HEK293 (cell line): ENCODE data around the gene UBXN11.
A peak's percentile ranks its signal among the peaks of the same experiment; 100 is the strongest.

Source experiments
- KLF10 ChIP-seq: fragments of 450-650 bp; IDR thresholded peaks from 2 replicates; pipeline ENCODE4 v1.5.1; 2018; ENCODE audit warnings: missing biosample characterization, mild to moderate bottlenecking, missing genetic modification characterization
- ZNF416 ChIP-seq: fragments of 450-650 bp; formaldehyde crosslinking; IDR thresholded peaks from 2 replicates; pipeline ENCODE4 v1.5.1; 2016; ENCODE audit warnings: missing biosample characterization, missing genetic modification characterization
- ZNF510 ChIP-seq: fragments of 450-650 bp; formaldehyde crosslinking; IDR thresholded peaks from 2 replicates; pipeline ENCODE4 v1.5.1; 2018; ENCODE audit warnings: mild to moderate bottlenecking, missing genetic modification characterization, missing biosample characterization; ENCODE audit not compliant: insufficient replicate concordance
- ZNF558 ChIP-seq: fragments of 450-650 bp; formaldehyde crosslinking; IDR thresholded peaks from 2 replicates; pipeline ENCODE4 v1.5.1; 2016; ENCODE audit warnings: missing biosample characterization, missing genetic modification characterization
- TF ChIP-seq, protein P1 (sequence below): fragments of 450-650 bp; formaldehyde crosslinking; IDR thresholded peaks from 2 replicates; pipeline ENCODE4 v1.5.1; 2016; ENCODE audit warnings: missing biosample characterization, missing genetic modification characterization

DNA sequence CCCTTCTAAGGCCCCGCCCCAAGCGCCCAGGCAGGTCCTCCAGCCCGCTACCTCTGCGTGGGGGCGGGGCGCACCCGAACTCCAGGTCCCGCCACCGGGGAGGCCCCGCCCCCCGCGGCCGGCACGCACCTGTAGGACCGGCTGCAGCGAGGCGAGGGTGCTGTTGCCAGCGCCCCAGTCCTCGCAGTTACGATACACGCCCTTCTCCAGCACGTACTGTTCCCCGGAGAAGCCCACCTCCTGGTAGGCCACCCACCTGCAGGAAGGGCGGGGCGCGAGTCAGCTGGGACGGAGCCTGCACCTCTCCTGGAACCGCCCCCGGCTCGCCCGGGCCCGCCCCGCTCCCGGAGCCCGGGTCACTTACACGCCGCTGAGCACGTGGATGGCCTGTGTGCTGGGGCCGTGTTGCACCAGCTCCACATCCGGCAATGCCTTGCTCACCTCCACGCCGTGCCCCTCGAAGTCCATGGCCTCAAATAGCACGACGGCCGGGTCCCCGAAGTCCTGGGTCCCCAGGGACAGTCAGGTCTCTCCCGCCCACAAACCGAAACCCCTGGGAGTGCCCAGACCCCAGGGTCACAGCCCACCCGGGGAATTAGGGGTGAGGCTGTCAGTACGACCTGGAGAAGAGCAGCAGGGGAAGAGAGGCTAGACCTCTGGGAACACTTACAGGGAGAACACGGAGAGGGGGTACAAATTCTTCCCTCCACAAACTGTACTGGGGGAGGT, 30.2 kb upstream of the UBXN11 start:
- TF ChIP-seq, protein P1, sequence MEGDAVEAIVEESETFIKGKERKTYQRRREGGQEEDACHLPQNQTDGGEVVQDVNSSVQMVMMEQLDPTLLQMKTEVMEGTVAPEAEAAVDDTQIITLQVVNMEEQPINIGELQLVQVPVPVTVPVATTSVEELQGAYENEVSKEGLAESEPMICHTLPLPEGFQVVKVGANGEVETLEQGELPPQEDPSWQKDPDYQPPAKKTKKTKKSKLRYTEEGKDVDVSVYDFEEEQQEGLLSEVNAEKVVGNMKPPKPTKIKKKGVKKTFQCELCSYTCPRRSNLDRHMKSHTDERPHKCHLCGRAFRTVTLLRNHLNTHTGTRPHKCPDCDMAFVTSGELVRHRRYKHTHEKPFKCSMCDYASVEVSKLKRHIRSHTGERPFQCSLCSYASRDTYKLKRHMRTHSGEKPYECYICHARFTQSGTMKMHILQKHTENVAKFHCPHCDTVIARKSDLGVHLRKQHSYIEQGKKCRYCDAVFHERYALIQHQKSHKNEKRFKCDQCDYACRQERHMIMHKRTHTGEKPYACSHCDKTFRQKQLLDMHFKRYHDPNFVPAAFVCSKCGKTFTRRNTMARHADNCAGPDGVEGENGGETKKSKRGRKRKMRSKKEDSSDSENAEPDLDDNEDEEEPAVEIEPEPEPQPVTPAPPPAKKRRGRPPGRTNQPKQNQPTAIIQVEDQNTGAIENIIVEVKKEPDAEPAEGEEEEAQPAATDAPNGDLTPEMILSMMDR = no peak
- no peak for TF ChIP-seq ZNF416 (tag by site-specific recombination)
- no peak for TF ChIP-seq ZNF558 (tag by site-specific recombination)
- peak; percentile 85 for TF ChIP-seq KLF10
- TF ChIP-seq ZNF510 = no peak
